ENCODE measurements around the gene PRKCH.

PRKCH gene

GRCh38 chr14:61364243-61364642 is 42.9 kb downstream of the PRKCH start:
- no peak for DNase-seq (ENCODE audit: low read depth, low spot score)

GRCh38 chr14:61365667-61366212 is 44.4 kb downstream of the PRKCH start:
- DNase-seq (ENCODE audit: low read depth, low spot score) = no peak

- no peak for DNase-seq (ENCODE audit: low read depth, low spot score)
These were observed 46.8 kb downstream of the PRKCH start for GRCh38 chr14:61368114-61368710.

DNA sequence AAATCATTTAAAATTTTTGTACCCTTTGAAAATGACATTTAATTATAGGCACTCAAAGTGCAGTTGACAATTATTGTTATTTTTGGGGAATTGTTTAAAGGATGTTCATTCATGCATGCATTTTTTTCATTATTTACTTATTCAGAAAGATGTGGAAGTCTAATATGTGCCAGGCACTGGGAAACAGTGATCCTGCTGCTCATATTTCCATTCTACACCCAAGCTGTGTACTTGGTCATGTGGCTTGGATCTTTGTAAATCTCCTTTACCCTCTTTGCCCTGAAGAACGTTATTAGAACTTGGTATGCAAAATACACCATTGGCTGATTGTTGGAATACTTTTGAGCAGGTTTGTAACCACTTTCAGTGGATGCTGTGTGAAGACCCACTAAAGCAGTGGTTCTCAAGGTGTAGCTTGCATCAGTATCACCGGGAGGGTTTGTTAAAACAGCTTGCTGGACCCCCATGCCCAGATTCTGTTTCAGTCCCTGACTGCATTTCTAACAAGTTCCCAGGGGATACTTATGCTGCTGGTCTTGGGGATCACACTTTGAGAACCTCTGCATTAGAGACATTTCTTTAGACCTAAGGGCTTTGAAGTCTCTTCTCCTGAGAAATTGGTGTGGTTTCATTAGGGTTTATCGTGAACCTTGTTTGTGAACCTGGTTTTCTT is 47.5 kb downstream of the PRKCH start:
- DNase-seq (ENCODE audit: low read depth, low spot score) = no peak

GRCh38 chr14:61369454-61369810 is 48.1 kb downstream of the PRKCH start:
- no peak for DNase-seq (ENCODE audit: low read depth, low spot score)

DNA sequence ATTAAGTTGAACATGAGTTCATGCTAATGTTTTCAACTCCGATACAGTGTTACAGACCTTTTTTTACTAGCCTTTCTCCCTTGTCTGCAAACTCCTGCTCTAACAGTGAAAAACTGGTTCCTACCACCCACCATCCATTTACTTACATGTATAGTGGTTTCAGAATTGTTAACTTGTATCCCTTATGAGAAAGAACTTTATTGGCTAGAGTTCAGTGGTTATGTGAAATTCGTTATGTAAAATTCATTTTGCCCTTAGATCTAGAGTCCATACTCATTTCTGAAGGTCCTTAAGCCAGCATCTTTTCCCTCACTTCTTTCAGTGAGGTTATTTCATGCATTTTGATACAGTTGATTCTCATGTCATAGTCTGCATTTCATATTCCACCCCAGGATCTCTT is 51.0 kb downstream of the PRKCH start:
- DNase-seq (ENCODE audit: low read depth, low spot score) = no peak

DNA sequence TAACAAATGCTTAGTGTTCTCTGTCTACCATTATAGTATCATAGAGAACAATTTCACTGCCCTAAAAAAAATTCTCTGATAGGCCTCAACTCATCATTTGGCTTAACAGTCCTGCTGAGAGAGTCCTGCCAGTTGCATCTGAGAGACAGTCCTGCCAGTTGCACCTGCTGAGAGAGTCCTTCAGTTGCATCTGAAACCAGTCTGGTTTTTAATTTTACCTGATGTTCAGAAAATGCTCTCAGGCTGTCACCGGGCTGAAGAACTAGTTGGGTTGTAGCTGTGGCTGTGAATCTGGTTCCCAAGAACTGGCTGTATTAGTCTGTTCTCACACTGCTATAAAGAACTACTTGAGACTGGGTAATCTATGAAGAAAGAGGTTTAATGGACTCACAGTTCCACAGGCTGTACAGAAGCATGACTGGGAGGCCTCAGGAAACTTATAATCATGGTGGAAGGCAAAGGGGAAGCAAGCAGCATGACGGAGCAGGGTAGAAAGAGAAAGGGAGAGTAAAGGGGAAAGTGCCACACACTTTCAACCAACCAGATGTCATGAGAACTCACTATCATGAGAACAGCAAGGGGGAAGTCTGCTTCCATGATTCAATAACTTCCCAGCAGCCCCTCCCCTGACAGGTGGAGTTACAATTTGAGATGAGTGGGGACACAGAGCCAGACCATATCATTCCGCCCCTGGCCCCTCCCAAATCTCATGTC is 51.6 kb downstream of the PRKCH start:
- no peak for DNase-seq (ENCODE audit: low read depth, low spot score)

GRCh38 chr14:61374284-61374683 is 52.9 kb downstream of the PRKCH start:
- no peak for DNase-seq (ENCODE audit: low read depth, low spot score)

GRCh38 chr14:61375218-61375617 is 53.8 kb downstream of the PRKCH start:
- DNase-seq (ENCODE audit: low read depth, low spot score) = no peak

DNA sequence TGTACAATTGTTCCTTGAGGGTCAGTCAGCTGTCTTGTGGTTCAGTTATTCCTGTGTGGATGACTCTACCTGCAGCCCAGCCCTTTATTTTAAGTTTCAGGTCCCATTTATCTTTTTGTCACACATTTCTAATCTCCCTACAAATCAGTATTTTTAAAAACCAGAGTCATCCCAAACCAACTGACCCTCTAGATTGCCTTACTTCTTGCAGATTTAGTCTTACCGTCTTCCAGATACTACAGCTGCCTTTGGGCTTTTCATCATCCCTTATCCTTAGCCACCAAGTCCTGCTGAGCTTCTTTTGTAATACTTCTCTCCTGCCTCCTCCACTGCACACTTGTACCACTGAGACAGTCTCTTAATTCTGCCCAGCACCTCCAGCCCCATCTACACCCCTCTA is 54.9 kb downstream of the PRKCH start:
- no peak for DNase-seq (ENCODE audit: low read depth, low spot score)

GRCh38 chr14:61377749-61378148 is 56.4 kb downstream of the PRKCH start:
- no peak for DNase-seq (ENCODE audit: low read depth, low spot score)

GRCh38 chr14:61379639-61380184 is 58.3 kb downstream of the PRKCH start:
- DNase-seq (ENCODE audit: low read depth, low spot score) = no peak

- no peak for DNase-seq (ENCODE audit: low read depth, low spot score)
These were observed 59.6 kb downstream of the PRKCH start for GRCh38 chr14:61380984-61381383.

DNA sequence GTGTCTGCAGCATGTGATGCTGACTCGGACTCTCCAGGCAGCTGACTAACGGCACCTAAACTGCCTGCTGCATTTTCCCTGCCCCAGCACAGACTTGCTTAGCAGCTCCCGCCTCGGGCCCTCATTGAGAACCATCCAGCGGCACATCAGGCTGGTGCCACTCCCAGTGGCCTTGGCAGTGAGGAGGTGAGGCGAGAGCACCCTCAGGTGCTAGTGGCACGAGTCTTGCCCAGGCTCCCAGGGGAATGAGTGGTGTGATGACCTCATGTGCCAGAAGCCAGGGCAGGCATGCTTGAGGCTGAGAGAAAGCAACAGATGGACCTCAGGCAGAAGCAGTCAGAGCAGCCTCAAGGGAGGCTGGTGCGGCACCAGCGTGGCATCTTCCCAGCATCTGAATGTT is 60.2 kb downstream of the PRKCH start:
- DNase-seq (ENCODE audit: low read depth, low spot score) = no peak

DNA sequence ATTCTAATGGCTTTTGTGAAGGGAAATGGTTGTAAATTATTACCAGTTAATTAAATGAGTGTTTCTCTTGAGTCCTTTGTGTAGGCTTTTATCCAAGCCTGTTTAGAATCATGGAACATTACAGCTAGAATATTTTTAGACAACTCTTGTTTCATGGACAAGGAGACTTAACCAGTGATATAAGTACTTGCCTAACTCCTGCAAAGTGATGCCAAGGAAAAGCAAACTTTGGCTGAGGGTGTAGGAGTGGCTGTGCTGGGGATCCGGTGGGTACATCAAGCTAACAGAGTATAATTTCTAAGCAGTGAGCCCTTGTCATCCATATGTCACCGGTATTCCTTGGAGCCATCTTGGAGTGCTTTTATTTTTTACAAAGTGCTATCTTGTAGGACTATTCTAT is 61.5 kb downstream of the PRKCH start:
- DNase-seq (ENCODE audit: low read depth, low spot score) = no peak

GRCh38 chr14:61385002-61385685 is 63.8 kb downstream of the PRKCH start:
- no peak for DNase-seq (ENCODE audit: low read depth, low spot score)

GRCh38 chr14:61386173-61386772 is 64.9 kb downstream of the PRKCH start:
- no peak for DNase-seq (ENCODE audit: low read depth, low spot score)

DNA sequence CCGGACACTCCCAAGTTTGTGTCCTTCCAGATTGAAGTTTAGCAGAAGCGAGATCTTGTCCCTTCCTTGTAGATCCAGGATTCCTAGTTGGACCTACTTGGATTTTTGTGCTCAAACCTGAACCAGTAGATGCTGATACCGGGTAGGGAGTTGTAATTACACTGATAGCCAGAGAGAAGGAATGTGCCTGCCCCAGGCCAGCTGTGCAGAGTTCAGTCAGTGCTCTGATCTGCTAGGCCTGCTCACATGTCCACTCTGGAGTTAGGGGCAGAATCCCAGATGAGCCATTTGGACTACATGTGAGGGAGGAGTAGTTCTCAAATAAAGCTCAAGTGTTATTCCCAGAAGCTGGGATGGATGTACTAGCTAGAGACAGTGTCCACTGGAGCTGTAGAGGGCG is 65.7 kb downstream of the PRKCH start:
- no peak for DNase-seq (ENCODE audit: low read depth, low spot score)

DNA sequence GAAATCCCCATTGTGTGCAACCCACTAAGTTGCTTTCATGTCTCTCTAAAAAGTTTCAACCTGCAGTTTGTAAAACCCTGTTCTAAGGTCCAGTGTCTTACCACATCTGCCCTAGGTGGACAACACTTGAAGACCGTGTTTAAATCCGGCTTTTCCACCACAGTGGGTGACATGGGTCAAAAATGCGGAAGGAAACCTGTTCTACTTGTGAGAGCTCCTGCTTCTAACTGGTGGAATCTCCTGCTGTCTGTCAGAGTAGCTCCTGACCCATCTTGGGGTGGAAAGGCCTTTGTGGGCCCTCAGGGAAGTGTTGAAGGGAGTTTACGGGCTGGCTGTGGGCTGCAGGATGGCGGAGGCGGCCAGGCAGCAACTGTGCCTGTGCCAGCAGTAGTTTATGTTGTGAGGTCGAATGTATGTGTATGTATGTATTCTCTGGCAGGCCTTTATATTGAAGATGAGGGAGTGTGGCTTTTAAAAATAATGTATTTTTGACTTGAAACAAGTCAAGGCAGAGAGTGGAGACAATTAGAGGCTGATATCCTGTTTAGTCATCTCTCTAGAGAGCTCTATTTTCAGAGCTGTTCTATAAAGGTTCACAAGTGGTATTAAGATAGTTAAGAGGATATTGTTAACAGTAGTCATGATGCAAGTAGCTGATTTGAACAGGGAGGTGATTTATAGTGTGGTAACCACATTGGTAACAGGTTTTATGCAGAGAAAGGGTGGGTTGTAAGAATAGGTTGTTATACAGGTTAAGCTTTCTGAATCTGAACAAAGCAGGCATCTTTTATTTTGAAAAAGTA is 67.0 kb downstream of the PRKCH start:
- DNase-seq (ENCODE audit: low read depth, low spot score) = peak; percentile 2

GRCh38 chr14:61388976-61389576 is 67.7 kb downstream of the PRKCH start:
- no peak for DNase-seq (ENCODE audit: low read depth, low spot score)
